Central memory CD4-positive, alpha-beta T cell (primary cell): ENCODE measurements around the gene CD300LF.

Experiments
- DNase-seq: peaks from one replicate; pipeline ENCODE4 v3.0.0; 2022

CD300LF gene

GRCh38 chr17:74682471-74683190 is 30.1 kb downstream of the CD300LF start:
- no peak for DNase-seq

- DNase-seq: no peak
These were observed 30.7 kb downstream of the CD300LF start for GRCh38 chr17:74682028-74682427.

GRCh38 chr17:74680941-74681340 is 31.8 kb downstream of the CD300LF start:
- DNase-seq: no peak

GRCh38 chr17:74680213-74680612 is 32.5 kb downstream of the CD300LF start:
- DNase-seq: no peak

- DNase-seq: no peak
These were observed 33.3 kb downstream of the CD300LF start for GRCh38 chr17:74679374-74679773.

GRCh38 chr17:74678541-74678940 is 34.2 kb downstream of the CD300LF start:
- DNase-seq: no peak

GRCh38 chr17:74677558-74678466 is 34.9 kb downstream of the CD300LF start:
- DNase-seq: no peak

GRCh38 chr17:74671031-74671771 is 41.5 kb downstream of the CD300LF start:
- DNase-seq: peak; percentile 60

GRCh38 chr17:74670329-74670728 is 42.4 kb downstream of the CD300LF start:
- DNase-seq: no peak

- no peak for DNase-seq
These were observed 49.2 kb downstream of the CD300LF start for GRCh38 chr17:74663561-74663960.

- DNase-seq: no peak
These were observed 52.8 kb downstream of the CD300LF start for GRCh38 chr17:74659889-74660288.

- no peak for DNase-seq
These were observed 54.1 kb downstream of the CD300LF start for GRCh38 chr17:74658620-74659019.

GRCh38 chr17:74654742-74655141 is 58.0 kb downstream of the CD300LF start:
- no peak for DNase-seq

- no peak for DNase-seq
These were observed 60.7 kb downstream of the CD300LF start for GRCh38 chr17:74652020-74652419.

GRCh38 chr17:74649909-74650308 is 62.8 kb downstream of the CD300LF start:
- DNase-seq: no peak

- DNase-seq: no peak
These were observed 64.7 kb downstream of the CD300LF start for GRCh38 chr17:74647871-74648672.

- no peak for DNase-seq
These were observed 66.5 kb downstream of the CD300LF start for GRCh38 chr17:74646231-74646630.

- no peak for DNase-seq
These were observed 67.7 kb downstream of the CD300LF start for GRCh38 chr17:74645010-74645409.

- no peak for DNase-seq
These were observed 68.3 kb downstream of the CD300LF start for GRCh38 chr17:74644419-74644818.
